Measurements from ENCODE around the gene TMEM175. TPM values are rescaled to one million over a fixed set of nuclear protein-coding genes. Genes with fewer than 3 reads are reported as not detected.

Gene TMEM175
- total RNA-seq, 2 donors from 2014 or later: 44.1 to 74.6 TPM

GRCh38 chr4:965048-965765 lies 32.9 kb downstream of the TMEM175 start:
- Histone ChIP-seq H3K4me1 (replicated peaks) (no peaks in the 10 kb centered on the region), H3K27me3 (replicated peaks; ENCODE audit: insufficient read depth) (no peaks in the 10 kb centered on the region), H3K9me3 (no peaks in the 10 kb centered on the region), H3K27ac (no peak overlapping the region), H3K4me3 (no peak overlapping the region), H3K36me3 (peaks cover 0 to 4% of the 10 kb centered on the region in 2 donors)
- WGBS: 94% methylated on average over 25 of the region's 26 CpGs
- TF ChIP-seq POLR2AphosphoS5 (IDR thresholded peaks at IDR 0.05) (no peak), POLR2A (IDR thresholded peaks at IDR 0.05) (no peak), CTCF (IDR thresholded peaks at IDR 0.05) (no peak)
- DNase-seq (ENCODE audit: low spot score): no peak
- intact Hi-C loops (cut with DNase I): no loop called here

DNA sequence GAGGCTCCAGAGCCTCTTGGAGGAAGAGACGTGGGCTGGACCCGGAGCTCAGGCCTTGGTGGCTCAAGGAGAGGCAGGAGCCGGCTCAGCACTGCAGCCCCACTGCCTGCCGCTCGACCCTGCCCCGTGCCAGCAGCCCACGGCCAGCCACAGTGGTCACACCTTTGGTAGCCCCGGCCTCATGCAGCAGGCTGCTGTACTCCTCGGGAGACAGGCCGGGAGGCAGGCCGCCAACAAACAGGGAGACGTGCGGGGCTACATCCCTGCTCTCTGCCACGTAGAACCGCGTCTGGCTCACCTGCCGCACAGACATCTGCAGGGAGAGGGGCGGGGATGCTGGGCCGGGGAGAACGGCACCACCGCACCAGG lies 33.5 kb downstream of the TMEM175 start:
- Histone ChIP-seq H3K36me3 (peaks cover 0 to 4% of the 10 kb centered on the region in 2 donors), H3K27me3 (replicated peaks; ENCODE audit: insufficient read depth) (no peaks in the 10 kb centered on the region), H3K9me3 (no peaks in the 10 kb centered on the region), H3K4me3 (no peak overlapping the region), H3K27ac (no peak overlapping the region), H3K4me1 (replicated peaks) (no peaks in the 10 kb centered on the region)
- intact Hi-C loops (cut with DNase I): no loop called here
- TF ChIP-seq POLR2AphosphoS5 (IDR thresholded peaks at IDR 0.05) (no peak), CTCF (IDR thresholded peaks at IDR 0.05) (no peak), POLR2A (IDR thresholded peaks at IDR 0.05) (no peak)
- WGBS: 96% methylated on average over 14 of the region's 21 CpGs
- no peak for DNase-seq (ENCODE audit: low spot score)

DNA sequence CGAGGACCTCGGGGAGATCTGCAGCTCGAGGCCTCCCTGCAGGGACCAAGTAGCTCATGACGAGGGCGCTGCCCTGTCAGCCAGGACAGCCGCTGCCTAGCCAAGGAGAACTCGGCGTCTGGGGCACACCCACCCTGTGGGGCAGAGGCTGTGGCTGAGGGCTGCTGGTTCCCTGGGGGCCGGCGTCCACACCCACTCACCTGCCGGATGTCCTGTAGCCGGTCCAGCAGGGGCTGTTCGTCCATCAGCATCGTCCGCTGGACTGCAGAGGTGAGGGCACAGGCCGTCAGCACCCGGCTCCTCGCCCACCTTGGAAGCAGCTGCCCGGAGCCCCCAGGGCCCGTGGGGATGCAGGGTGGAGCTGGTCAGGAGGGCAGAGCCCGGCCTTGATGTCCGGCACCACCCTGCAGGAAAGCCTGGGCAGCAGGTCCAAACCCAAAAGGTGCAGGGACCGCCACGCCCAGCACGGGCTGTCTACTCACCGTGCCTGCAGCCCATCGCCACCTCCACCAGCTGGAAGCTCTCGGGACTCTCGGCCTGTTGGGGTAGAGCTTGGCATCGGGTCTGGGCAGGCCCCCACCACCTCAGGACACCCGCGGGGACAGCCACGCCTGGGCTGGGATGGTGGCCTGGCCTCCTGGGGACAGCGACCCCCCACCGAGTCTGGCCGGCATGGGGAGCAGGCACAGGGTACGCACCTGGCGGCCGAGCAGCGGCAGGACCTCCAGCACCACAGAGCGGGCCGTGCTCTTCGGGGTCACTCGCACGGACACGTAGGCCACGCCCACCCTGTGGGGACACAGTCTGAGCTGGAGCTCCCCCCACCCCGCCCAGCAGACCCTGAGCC lies 34.2 kb downstream of the TMEM175 start:
- TF ChIP-seq POLR2A (IDR thresholded peaks at IDR 0.05) (no peak), POLR2AphosphoS5 (IDR thresholded peaks at IDR 0.05) (no peak), CTCF (IDR thresholded peaks at IDR 0.05) (no peak)
- H3K27ac ChIP-seq: no peak overlapping the region
- DNase-seq (ENCODE audit: low spot score): no peak
- H3K27me3 ChIP-seq (replicated peaks; ENCODE audit: insufficient read depth): no peaks in the 10 kb centered on the region
- H3K36me3 ChIP-seq: peaks cover 0 to 4% of the 10 kb centered on the region in 2 donors
- no peaks in the 10 kb centered on the region for H3K4me1 ChIP-seq (replicated peaks)
- H3K4me3 ChIP-seq: no peak overlapping the region
- H3K9me3 ChIP-seq: no peaks in the 10 kb centered on the region
- intact Hi-C loops (cut with DNase I): no loop called here
- WGBS: 89% methylated on average over 35 of the region's 48 CpGs

DNA sequence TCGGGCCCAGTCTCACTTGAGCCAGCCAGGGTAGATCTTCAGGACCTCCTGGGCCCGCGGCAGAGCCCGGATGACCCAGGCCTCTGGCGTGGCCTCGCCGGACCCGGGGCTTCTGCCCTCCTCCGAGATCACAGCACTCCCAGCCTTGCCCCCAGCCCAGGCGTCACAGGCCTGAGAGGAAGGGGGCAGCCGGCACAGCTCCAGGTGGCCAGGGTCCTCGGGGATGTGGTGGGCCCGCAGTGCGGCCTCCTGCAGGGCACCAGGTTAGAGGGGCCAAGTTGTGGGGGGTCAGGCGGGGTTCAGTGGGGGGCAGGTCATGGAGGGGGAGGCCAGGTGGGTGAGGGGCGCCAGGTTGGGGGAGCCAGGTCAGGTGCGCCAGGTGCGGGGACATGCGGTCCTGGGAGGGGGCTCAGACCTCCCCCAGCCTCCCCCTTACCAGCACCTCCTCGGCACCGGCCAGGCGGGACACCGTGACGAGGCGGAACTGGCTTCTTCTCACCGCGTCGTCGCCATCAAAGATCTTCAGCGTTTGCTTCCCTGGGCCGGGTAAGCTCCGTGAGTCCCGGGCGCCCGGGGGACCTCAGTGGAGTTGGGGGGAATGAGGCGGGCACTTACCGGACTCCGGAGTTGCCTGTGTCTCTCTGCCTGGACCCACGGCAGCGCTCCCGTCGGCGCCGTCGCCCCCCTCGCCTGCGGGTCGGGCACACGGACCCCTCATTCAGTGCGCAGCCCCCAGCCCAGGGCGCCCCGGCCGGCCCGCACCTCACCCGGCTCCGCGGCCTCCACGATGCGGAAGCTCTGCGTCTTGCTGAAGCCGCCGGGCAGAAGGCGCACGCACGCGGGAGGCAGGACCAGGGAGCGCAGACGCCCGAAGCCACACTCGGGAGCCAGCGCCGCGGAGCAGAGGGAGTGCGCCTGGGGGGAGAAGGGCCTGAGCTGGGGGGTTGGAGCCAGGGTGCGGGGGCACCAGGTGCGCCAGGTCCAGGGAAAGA lies 35.1 kb downstream of the TMEM175 start:
- H3K27me3 ChIP-seq (replicated peaks; ENCODE audit: insufficient read depth): no peaks in the 10 kb centered on the region
- H3K4me3 ChIP-seq: peak overlapping the region in 1 of 2 donors; percentile 8
- H3K9me3 ChIP-seq: no peaks in the 10 kb centered on the region
- H3K27ac ChIP-seq: no peak overlapping the region
- H3K36me3 ChIP-seq: peaks cover 0 to 4% of the 10 kb centered on the region in 2 donors
- WGBS: 44% methylated on average over 48 of the region's 76 CpGs
- intact Hi-C loops (cut with DNase I): no loop called here
- no peak for DNase-seq (ENCODE audit: low spot score)
- H3K4me1 ChIP-seq (replicated peaks): peaks cover 7% of the 10 kb centered on the region
- no peak for TF ChIP-seq CTCF (IDR thresholded peaks at IDR 0.05)
- no peak for TF ChIP-seq POLR2A (IDR thresholded peaks at IDR 0.05)
- TF ChIP-seq POLR2AphosphoS5 (IDR thresholded peaks at IDR 0.05): no peak

Measured in prostate gland (tissue), 2 donors.